ENCODE measurements around the gene RAB28. TPM values are rescaled to one million over a fixed set of nuclear protein-coding genes. Genes with fewer than 3 reads are reported as not detected.
A peak's percentile ranks its signal among the peaks of the same experiment; 100 is the strongest.

Gene RAB28
- total and polyA plus RNA-seq, 9 of the 15 experiments (the other 6 are each of a cell fraction or from before 2014, with no cell fraction given), result 6.7 to 40.4 (median 23.0) TPM

DNA sequence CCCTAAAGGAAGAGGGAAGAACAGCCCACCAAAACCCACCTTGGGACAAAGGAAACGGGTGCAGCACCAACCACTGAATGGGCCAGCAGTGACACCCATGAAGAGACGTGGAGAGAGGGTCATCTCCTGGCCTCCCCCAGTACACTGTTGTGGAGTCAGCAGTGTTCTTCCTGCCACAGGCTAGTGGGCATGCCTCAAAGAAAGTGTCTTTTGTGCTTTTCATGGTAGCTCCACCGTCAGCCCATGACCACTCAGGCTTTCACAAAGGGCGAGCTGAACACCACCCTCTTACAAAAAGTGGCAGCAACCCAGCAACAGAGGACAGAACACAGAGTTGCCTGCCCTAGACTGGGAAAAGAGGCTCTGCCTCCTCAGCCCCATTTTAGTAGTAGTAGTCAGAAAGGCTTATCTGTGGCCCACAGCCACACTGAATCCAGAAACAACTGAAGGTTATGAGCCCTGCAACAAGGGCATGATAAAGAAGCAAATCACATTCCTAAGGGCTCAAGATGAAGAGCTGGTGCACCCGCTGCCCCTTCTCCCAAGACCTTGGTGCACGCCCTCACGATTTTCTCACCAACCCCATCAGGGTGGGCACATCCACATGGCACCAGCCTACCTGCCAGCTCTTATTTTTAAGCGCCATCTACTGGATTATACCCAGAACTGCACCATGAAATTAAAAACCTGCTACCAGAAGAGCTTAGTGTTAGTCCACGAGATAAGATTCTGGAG, 53.1 kb downstream of the RAB28 start (continued):
- TF ChIP-seq CBFA2T3 (IDR thresholded peaks at IDR 0.05) (peak; percentile 79), ZNF830 (CRISPR knock-in tag; IDR thresholded peaks at IDR 0.05) (no peak), MXI1 (IDR thresholded peaks at IDR 0.05; ENCODE audit: low read depth, low read length) (no peak), YY1 (IDR thresholded peaks at IDR 0.05; ENCODE audit: borderline replicate concordance in 1 of 3, control insufficient read depth in 1 of 3, extremely low read depth in 1 of 3, insufficient read depth in 3 of 3, insufficient read length in 1 of 3, insufficient replicate concordance in 2 of 3, low read depth in 1 of 3, low read length in 2 of 3) (peak in 1 of 3 experiments; percentile 25), GATAD2A (IDR thresholded peaks at IDR 0.05) (no peak), ZNF174 (CRISPR knock-in tag; IDR thresholded peaks at IDR 0.05) (no peak), ETV5 (CRISPR knock-in tag; IDR thresholded peaks at IDR 0.05; ENCODE audit: low read depth) (no peak), ELF4 (CRISPR knock-in tag; IDR thresholded peaks at IDR 0.05) (no peak), TCF3 (CRISPR knock-in tag; IDR thresholded peaks at IDR 0.05) (peak; percentile 68), ZNF75A (CRISPR knock-in tag; IDR thresholded peaks at IDR 0.05) (no peak), POLR2AphosphoS5 (IDR thresholded peaks at IDR 0.05; ENCODE audit: control insufficient read depth, insufficient read depth, low read depth, low read length) (no peak), CBFA2T2 (conservative IDR thresholded peaks at IDR 0.05) (peak; percentile 56), ARID1B (IDR thresholded peaks at IDR 0.05) (peak; percentile 75; the same call in 1 of the 2 replicates), HDAC2 (IDR thresholded peaks at IDR 0.05) (0 out of 2 replicates have a peak, but pooled peaks have one; percentile 37)
- TF ChIP-seq, protein P1, sequence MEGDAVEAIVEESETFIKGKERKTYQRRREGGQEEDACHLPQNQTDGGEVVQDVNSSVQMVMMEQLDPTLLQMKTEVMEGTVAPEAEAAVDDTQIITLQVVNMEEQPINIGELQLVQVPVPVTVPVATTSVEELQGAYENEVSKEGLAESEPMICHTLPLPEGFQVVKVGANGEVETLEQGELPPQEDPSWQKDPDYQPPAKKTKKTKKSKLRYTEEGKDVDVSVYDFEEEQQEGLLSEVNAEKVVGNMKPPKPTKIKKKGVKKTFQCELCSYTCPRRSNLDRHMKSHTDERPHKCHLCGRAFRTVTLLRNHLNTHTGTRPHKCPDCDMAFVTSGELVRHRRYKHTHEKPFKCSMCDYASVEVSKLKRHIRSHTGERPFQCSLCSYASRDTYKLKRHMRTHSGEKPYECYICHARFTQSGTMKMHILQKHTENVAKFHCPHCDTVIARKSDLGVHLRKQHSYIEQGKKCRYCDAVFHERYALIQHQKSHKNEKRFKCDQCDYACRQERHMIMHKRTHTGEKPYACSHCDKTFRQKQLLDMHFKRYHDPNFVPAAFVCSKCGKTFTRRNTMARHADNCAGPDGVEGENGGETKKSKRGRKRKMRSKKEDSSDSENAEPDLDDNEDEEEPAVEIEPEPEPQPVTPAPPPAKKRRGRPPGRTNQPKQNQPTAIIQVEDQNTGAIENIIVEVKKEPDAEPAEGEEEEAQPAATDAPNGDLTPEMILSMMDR (IDR thresholded peaks at IDR 0.05 in 2 of 3, conservative IDR thresholded peaks at IDR 0.05 in 1 of 3; ENCODE audit: insufficient read depth in 2 of 3, low read depth in 1 of 3, low read length in 3 of 3), result peak; percentile 47 to 80 (median 57)
